HepG2 (cell line): Measurements from ENCODE around the gene ADH1B.

Experiments used
- ARNT ChIP-seq: fragments of 450-650 bp; IDR thresholded peaks from 2 replicates; pipeline ENCODE4 v1.6.1; 2017
- GTF2F1 ChIP-seq: fragments of 150-350 bp; IDR thresholded peaks from 2 replicates; pipeline ENCODE4 v1.6.1; 2014; ENCODE audit warnings: low read length
- MLX ChIP-seq: IDR thresholded peaks from 2 replicates; pipeline ENCODE4 v1.6.1; 2016
- MYC ChIP-seq: sonication (generic); formaldehyde crosslinking; IDR thresholded peaks from 2 replicates; pipeline ENCODE4 v1.9.0; 2021; ENCODE audit warnings: missing genetic modification reagents, borderline replicate concordance
- POGZ ChIP-seq: sonication (generic); formaldehyde crosslinking; IDR thresholded peaks from 2 replicates; pipeline ENCODE4 v1.4.0; 2020; ENCODE audit warnings: mild to moderate bottlenecking, missing genetic modification reagents
- STAG1 ChIP-seq: sonication (generic); formaldehyde crosslinking; IDR thresholded peaks from 2 replicates; pipeline ENCODE4 v1.4.0; 2020; ENCODE audit warnings: missing genetic modification reagents
- USF2 ChIP-seq, 2 experiments: sonication (generic) in 1 of 2; formaldehyde crosslinking in 1 of 2; IDR thresholded peaks; 2 replicates each; pipeline versions ENCODE4 v1.5.1 to v1.6.1; 2011 to 2020; ENCODE audit warnings: borderline replicate concordance in 1 of 2, low read depth in 1 of 2, low read length in 1 of 2, mild to moderate bottlenecking in 1 of 2, missing genetic modification reagents in 1 of 2, moderate library complexity in 1 of 2

- TF ChIP-seq MLX (CRISPR knock-in tag) (no peak), ARNT (no peak), USF2 (IDR thresholded peaks at IDR 0.05; ENCODE audit: low read depth, low read length) (no peak), USF2 (CRISPR knock-in tag; IDR thresholded peaks at IDR 0.05; ENCODE audit: borderline replicate concordance) (no peak), POGZ (CRISPR knock-in tag) (no peak), GTF2F1 (no peak), MYC (CRISPR knock-in tag) (no peak), STAG1 (CRISPR knock-in tag) (no peak)
These were observed 45.3 kb upstream of the ADH1B start for GRCh38 chr4:99366491-99366890.
